GM18517 (cell line): ENCODE measurements around the gene NRAP.

Experiments
- ATAC-seq: cut with Tn5 transposase; IDR thresholded peaks from one replicate; pipeline ENCODE4 v1.9.1; 2021; ENCODE audit warnings: mild to moderate bottlenecking, moderate library complexity; ENCODE audit not compliant: unreplicated experiment

Gene NRAP

GRCh38 chr10:113610631-113611601, 52.9 kb downstream of the NRAP start:
- no peak for ATAC-seq

- no peak for ATAC-seq
Measured at GRCh38 chr10:113609704-113610108, 54.1 kb downstream of the NRAP start.

- ATAC-seq = no peak
Measured at GRCh38 chr10:113605268-113605978, 58.4 kb downstream of the NRAP start.

- no peak for ATAC-seq
Measured at GRCh38 chr10:113604572-113604971, 59.3 kb downstream of the NRAP start.

DNA sequence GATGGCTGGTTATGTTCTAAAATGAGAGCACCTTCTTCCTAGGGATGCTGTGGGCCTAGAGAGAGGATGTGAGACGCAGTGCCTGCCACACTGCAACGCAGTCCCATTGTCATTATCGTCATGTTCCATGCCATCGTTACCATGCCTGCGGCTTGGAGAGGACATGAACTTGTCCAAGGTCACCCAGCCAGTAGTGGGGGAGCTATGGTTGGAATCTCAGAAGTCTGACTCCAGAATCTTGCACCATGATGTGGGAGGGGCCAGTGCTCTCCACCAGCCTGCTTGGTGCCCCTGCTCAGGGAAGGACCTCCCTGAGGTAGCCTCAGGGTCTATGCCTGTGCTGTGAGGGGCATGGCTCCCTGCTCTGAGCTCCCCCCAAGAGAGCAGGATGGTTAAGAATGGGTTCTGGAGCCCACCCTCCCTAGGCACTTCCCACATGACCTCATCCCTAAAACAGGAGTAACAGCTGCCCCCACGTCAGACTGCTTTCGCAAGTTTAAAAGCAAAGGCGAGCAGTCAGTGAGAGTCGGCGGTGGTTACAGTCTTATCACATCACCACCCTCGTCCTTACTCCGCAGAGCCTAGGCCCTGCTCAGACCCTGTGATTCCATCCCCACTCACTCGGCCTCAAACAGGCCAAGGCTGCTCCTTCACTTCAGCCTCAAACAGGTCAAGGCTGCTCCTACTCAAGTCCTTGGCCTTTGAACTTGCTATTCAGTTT, 60.6 kb downstream of the NRAP start:
- no peak for ATAC-seq

DNA sequence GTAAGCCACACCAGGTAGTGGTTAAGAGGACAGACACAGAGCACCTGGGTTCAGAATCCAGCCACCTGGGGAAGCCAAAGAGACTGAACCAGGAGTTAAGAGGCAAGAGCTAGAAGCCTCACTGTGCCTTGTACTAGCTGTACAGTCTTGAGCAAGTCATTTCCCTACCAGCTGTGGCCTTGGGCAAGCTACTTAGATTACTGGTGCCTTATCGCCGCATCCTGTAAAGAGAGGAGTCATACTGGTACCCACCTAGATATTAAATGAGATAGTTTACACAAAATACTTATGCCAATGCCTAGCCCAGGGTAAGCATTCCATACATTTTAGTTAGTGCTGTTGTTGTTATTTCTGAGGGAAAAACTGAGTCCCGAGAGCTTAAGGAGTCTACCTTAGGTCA, 63.3 kb downstream of the NRAP start:
- ATAC-seq = no peak

- no peak for ATAC-seq
Measured at GRCh38 chr10:113594652-113595051, 69.2 kb downstream of the NRAP start.

DNA sequence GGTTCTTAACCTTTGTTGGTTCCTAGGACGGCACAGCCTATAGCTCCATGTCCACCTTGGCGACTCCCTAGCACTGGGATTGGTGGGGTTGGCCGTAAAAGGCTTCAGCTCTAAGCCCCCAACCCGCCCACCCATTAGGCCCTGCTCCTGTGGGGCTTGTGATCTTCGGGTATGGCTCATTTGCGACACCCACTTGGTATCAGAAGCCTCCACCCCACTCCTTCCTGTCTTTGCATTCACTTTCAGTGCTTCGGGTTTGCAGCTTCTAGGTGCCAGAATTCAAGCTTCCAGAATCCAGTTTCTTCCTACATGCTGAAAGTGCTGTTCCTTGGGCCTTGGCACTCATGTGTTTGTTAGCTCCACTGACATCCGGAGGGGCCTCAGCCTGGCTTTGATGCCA, 71.5 kb downstream of the NRAP start:
- ATAC-seq = no peak

DNA sequence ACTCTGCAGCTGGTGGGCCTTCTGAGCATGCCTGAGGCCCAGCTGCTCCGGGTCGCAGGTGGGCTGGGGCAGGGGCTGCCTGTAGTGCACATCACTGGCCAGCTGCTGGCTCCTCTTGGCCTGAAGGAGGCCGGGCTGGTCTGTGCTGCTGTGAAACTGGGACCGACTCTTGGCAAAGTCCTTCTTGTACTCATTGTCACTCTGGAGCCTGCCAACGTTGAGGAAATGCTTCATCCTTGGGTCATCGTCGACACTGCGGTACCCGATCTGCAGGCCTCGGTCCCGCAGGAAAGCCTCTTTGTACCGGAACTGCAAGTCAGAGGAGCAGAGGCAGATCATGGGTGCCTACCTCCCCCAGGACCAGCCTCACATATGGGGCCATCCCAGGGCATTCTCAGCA, 73.3 kb downstream of the NRAP start:
- no peak for ATAC-seq

- ATAC-seq = no peak
Measured at GRCh38 chr10:113589201-113589770, 74.6 kb downstream of the NRAP start.

DNA sequence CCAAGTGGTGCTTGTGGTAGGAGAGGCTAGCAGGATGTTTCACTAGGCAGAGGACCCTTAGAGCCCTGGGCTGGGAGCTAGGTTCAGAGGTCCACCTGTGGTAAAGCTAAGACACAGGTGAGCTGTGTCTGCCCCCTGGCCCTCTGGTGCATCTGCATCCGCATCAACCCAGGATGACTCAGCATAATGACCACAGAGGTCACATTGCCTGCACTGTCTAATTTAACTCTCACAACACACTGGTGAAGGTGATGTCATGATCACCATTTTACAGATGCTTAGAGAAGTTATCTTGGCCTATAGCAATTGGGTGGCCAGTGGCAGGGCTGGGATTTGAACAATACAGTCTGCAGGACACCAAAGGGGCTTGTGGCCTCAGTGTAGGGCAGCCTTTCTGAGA, 77.9 kb downstream of the NRAP start:
- peak; percentile 53 for ATAC-seq

DNA sequence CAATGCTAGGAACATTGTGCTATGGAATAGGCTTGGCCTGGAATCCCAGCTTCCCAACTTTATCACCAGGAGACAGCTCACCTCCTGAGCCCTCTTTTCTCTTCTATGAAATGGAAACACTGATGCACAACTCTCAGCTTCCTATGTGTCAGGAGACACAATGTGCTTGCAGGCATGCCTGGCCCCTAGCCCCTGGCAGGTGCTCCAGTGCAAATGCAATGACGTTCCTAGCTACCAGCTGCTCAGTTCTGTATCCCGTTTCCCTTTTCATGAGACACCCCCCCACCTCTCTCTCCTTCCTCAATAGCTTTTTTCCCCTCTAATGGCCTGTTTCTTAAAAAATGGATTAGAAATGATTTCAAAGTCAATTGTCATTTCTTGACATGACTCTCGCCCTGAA, 80.3 kb downstream of the NRAP start:
- ATAC-seq = no peak

DNA sequence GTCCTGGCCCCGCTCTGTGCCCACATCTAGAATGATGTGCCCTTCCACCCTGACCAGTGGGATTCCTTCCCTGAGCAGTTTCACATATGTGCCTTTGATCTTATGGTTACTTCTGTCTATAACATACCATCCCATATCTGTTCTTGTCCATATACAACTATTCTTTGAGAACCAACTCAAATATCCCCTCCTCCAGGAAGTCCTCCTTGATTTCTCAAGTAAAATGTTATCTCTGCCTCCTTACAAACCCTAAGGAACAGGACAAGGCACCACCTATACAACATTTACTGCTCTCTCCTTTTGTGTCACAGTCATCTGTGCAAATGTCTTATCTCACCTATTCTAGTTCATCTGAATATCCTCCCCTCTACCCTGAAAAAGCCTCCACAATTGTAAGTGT, 82.7 kb downstream of the NRAP start:
- ATAC-seq = no peak

DNA sequence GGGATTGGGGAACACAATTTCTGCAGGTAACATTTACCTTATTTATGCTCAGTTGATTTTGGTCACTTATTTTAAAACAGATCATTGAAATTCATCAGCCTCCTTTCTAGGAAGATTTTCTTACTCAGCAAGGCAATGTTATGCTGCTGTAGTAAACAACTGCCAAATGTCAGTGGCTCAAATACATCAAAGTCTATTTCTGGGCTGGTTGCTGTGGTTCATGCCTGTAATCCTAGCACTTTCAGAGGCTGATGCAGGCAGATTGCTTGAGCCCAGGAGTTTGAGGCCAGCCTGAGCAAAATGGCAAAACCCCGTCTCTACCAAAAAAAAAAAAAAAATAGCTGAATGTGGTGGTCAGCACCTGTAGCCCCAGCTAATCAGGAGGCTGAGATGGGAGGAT, 85.1 kb downstream of the NRAP start:
- no peak for ATAC-seq

GRCh38 chr10:113576852-113577251, 87.0 kb downstream of the NRAP start:
- ATAC-seq = no peak

- ATAC-seq = no peak
Measured at GRCh38 chr10:113573368-113573767, 90.5 kb downstream of the NRAP start.

- ATAC-seq = no peak
Measured at GRCh38 chr10:113572520-113573290, 91.1 kb downstream of the NRAP start.

- no peak for ATAC-seq
Measured at GRCh38 chr10:113569576-113569975, 94.3 kb downstream of the NRAP start.

DNA sequence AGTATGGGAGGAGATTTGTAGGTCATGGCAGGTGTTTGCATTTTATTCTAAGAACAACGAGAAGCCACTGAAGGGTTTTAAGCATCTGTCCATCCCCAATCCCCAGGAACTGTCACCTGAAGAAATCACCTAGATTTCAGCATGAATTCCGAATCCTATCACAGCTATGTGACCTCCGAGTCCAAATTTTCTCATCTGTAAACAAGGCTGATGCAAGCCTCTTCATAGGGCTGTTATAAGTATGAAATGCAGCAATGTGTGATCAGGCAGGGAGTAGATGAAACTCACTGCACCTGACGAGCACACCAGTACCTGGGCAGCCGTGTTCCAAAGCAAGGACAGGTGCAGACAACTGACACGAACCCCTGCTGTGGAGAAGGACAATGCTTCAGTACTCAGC, 97.0 kb downstream of the NRAP start:
- ATAC-seq = no peak

- ATAC-seq = no peak
Measured at GRCh38 chr10:113565364-113565763, 98.5 kb downstream of the NRAP start.
